Stimulated activated memory B cell treated with anti-CD40 and anti-IgM and Interleukin-4, amounts not matched to agents 10 μg/mL and 1 μg/mL and 100 μg/mL, for 72 hours (primary cell): ENCODE measurements around the gene TBC1D2B.

Experiments
- ATAC-seq: fragments of 150-1000 bp; cut with Tn5 transposase; 2 replicates; pipeline ENCODE4 v1.10.0; 2021
- H3K27ac Mint-ChIP-seq: one replicate; pipeline ENCODE4 v1.8.0; 2022; ENCODE audit warnings: mild to moderate bottlenecking, mixed read lengths
- H3K27me3 Mint-ChIP-seq: one replicate; pipeline ENCODE4 v1.8.0; 2022; ENCODE audit warnings: mixed read lengths
- H3K36me3 Mint-ChIP-seq: one replicate; pipeline ENCODE4 v1.8.0; 2022; ENCODE audit warnings: mixed read lengths
- H3K4me1 Mint-ChIP-seq: one replicate; pipeline ENCODE4 v1.8.0; 2022; ENCODE audit warnings: mixed read lengths
- H3K4me3 Mint-ChIP-seq: one replicate; pipeline ENCODE4 v1.8.0; 2022; ENCODE audit warnings: mild to moderate bottlenecking, moderate library complexity, mixed read lengths
- H3K9me3 Mint-ChIP-seq: one replicate; pipeline ENCODE4 v1.8.0; 2022; ENCODE audit warnings: mixed read lengths

TBC1D2B gene

DNA sequence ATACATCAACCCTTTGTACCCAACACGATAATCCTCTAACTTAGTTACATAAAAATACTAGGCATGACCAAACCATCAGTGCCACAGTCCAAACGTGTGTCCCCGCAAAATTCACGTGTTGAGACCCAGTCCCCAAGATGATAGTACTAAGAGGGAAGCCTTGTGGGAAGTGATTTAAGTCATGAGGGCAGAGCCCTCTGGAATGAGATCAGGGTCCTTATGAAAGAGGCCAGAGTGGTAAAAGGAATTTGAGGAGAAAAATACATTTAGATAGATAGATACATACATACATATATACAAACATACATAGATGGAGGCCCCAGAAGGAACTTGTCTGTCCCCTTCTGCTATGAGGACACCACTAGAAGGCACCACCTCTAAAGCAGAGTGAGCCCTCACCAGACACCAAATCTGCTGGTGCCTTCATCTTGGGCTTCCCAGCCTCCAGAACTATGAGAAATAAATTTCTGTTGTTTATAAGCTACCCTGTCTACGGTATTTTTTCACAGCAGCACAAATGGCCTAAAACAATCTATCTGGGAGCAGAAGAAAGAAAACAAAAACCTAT is 8.0 kb downstream of the TBC1D2B start:
- H3K4me1 Mint-ChIP-seq: peaks cover 7% of the 10 kb centered on the region
- no peaks in the 10 kb centered on the region for H3K36me3 Mint-ChIP-seq
- no peak overlapping the region for H3K4me3 Mint-ChIP-seq

GRCh38 chr15:78069052-78069414 is 8.5 kb downstream of the TBC1D2B start:
- Mint-ChIP-seq H3K27ac (peak overlapping the region; percentile 43), H3K4me1 (peaks cover 7% of the 10 kb centered on the region)

More for the DNA sequence above, 8.0 kb downstream of the TBC1D2B start:
- ATAC-seq: no peak
- Mint-ChIP-seq H3K27me3 (no peaks in the 10 kb centered on the region), H3K9me3 (no peaks in the 10 kb centered on the region), H3K27ac (peak overlapping the region; percentile 43)

GRCh38 chr15:78067328-78068228 is 9.9 kb downstream of the TBC1D2B start:
- Mint-ChIP-seq H3K27me3 (no peaks in the 10 kb centered on the region), H3K4me1 (peaks cover under 1% of the 10 kb centered on the region), H3K27ac (no peak overlapping the region), H3K36me3 (no peaks in the 10 kb centered on the region), H3K4me3 (no peak overlapping the region), H3K9me3 (no peaks in the 10 kb centered on the region)
- no peak for ATAC-seq

More at GRCh38 chr15:78069052-78069414, 8.5 kb downstream of the TBC1D2B start:
- no peaks in the 10 kb centered on the region for H3K27me3 Mint-ChIP-seq
- H3K4me3 Mint-ChIP-seq: peak overlapping the region; percentile 30
- H3K36me3 Mint-ChIP-seq: no peaks in the 10 kb centered on the region
- ATAC-seq: peak; percentile 52
- H3K9me3 Mint-ChIP-seq: no peaks in the 10 kb centered on the region

DNA sequence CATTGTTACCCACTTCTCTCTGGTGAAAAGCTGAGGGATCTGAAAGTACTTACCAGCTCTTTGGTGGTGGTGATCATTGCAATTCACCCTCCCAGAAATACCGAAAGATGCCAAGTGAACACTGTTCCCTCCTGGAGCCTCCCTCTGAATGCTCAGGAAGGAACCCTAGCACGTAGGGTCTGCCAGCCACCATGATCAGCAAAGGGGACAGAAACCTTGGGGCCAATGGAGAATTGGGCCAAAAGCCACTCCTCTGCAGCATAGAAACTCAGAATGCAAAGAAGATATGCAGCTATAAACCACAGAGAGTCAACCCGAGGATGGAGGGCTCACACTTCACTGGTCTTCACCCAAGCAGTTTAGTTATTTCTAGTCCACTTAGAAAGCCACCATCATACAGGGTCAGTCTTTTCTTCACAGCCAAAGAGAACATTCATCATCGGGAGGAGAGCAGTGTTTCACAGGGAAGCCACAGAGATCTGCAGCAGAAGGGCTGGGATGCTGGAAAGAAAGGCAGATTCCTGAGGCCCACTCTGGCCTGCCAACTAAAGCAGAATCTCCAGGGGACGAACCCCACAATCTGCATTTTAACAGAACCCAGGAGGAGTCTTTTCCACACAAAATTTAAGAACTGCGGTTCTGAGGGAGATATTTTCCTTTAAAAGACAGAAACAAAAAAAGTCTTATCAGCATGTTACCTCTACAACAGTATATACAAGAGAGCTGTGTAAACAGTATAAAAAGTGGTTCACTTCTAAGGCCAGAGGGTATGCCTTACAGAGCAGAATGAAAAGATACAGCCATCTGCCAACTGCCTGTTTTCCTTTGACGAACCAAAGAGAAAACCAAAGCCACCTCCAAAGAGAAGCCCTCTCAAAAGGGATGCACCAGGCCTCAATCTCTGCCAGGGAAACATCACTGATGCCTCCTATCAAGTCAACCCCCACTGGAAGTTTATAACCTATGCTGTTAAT is 11.3 kb downstream of the TBC1D2B start:
- Mint-ChIP-seq H3K36me3 (no peaks in the 10 kb centered on the region), H3K9me3 (no peaks in the 10 kb centered on the region), H3K4me1 (peaks cover 5% of the 10 kb centered on the region), H3K27ac (no peak overlapping the region), H3K27me3 (no peaks in the 10 kb centered on the region), H3K4me3 (no peak overlapping the region)
- ATAC-seq: peak; percentile 86

- H3K27ac Mint-ChIP-seq: no peak overlapping the region
- H3K4me1 Mint-ChIP-seq: peaks cover 5% of the 10 kb centered on the region
- no peaks in the 10 kb centered on the region for H3K9me3 Mint-ChIP-seq
- H3K36me3 Mint-ChIP-seq: no peaks in the 10 kb centered on the region
- H3K4me3 Mint-ChIP-seq: no peak overlapping the region
- no peak for ATAC-seq
- no peaks in the 10 kb centered on the region for H3K27me3 Mint-ChIP-seq
Observed at GRCh38 chr15:78065284-78065872, 12.1 kb downstream of the TBC1D2B start.

GRCh38 chr15:78064544-78064943 is 13.0 kb downstream of the TBC1D2B start:
- Mint-ChIP-seq H3K27me3 (no peaks in the 10 kb centered on the region), H3K4me1 (peaks cover 8% of the 10 kb centered on the region), H3K4me3 (no peak overlapping the region), H3K27ac (no peak overlapping the region), H3K36me3 (no peaks in the 10 kb centered on the region), H3K9me3 (no peaks in the 10 kb centered on the region)
- no peak for ATAC-seq

- ATAC-seq: no peak
- H3K4me1 Mint-ChIP-seq: peaks cover 13% of the 10 kb centered on the region
- no peaks in the 10 kb centered on the region for H3K9me3 Mint-ChIP-seq
- no peaks in the 10 kb centered on the region for H3K36me3 Mint-ChIP-seq
- no peaks in the 10 kb centered on the region for H3K27me3 Mint-ChIP-seq
- H3K4me3 Mint-ChIP-seq: no peak overlapping the region
- H3K27ac Mint-ChIP-seq: no peak overlapping the region
Observed at GRCh38 chr15:78063970-78064385, 13.5 kb downstream of the TBC1D2B start.

- no peak overlapping the region for H3K27ac Mint-ChIP-seq
- peaks cover 17% of the 10 kb centered on the region for H3K4me1 Mint-ChIP-seq
- H3K9me3 Mint-ChIP-seq: no peaks in the 10 kb centered on the region
- no peaks in the 10 kb centered on the region for H3K27me3 Mint-ChIP-seq
- no peak overlapping the region for H3K4me3 Mint-ChIP-seq
- H3K36me3 Mint-ChIP-seq: no peaks in the 10 kb centered on the region
- ATAC-seq: no peak
Observed at GRCh38 chr15:78063217-78063616, 14.3 kb downstream of the TBC1D2B start.

DNA sequence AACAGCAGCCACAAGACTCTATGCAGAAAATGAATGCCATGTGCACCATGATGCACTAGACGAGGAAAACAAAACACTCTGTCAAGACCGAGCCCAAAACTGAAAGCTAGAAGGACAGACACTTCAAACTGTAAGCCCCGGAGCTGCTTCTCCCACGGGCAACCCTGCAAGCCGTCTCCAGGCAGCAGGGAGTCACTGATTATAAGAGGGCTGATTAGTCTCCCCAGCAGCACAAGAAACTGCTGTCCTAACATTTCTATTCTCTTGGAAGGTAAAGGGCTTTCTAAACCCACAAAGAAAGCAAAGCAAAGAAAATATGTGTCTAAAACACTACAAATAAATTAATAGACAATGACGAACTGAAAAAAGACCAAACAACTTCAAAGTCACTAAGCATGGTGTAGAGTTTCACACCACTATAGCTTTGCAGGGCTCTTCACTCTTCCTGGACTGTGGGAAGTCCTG is 15.5 kb downstream of the TBC1D2B start:
- no peak for ATAC-seq
- Mint-ChIP-seq H3K27ac (no peak overlapping the region), H3K9me3 (no peaks in the 10 kb centered on the region), H3K4me3 (no peak overlapping the region), H3K4me1 (peaks cover 19% of the 10 kb centered on the region), H3K27me3 (no peaks in the 10 kb centered on the region), H3K36me3 (no peaks in the 10 kb centered on the region)

DNA sequence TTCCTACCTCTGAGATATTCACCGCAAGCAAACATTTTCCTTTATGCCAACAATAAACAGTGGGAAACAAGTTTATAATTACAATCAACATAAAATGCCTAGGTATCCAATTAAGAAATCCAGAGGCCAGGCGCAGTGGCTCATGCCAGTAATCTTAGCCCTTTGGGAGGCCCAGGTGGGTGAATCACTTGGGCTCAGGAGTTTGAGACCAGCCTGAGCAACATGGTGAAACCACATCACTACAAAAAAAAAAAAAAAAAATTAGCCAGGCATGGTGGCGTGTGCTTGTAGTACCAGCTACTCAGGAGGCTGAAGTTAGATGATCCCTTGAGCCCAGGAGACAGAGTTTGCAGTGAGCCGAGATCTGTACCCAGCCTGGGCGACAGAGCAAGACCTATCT is 17.3 kb downstream of the TBC1D2B start:
- H3K36me3 Mint-ChIP-seq: no peaks in the 10 kb centered on the region
- H3K27ac Mint-ChIP-seq: no peak overlapping the region
- ATAC-seq: no peak
- H3K4me3 Mint-ChIP-seq: no peak overlapping the region
- peaks cover 35% of the 10 kb centered on the region for H3K4me1 Mint-ChIP-seq
- no peaks in the 10 kb centered on the region for H3K9me3 Mint-ChIP-seq
- no peaks in the 10 kb centered on the region for H3K27me3 Mint-ChIP-seq

GRCh38 chr15:78059110-78059839 is 18.2 kb downstream of the TBC1D2B start:
- Mint-ChIP-seq H3K9me3 (no peaks in the 10 kb centered on the region), H3K4me3 (no peak overlapping the region), H3K36me3 (no peaks in the 10 kb centered on the region), H3K27me3 (no peaks in the 10 kb centered on the region), H3K27ac (no peak overlapping the region), H3K4me1 (peaks cover 35% of the 10 kb centered on the region)
- ATAC-seq: no peak

DNA sequence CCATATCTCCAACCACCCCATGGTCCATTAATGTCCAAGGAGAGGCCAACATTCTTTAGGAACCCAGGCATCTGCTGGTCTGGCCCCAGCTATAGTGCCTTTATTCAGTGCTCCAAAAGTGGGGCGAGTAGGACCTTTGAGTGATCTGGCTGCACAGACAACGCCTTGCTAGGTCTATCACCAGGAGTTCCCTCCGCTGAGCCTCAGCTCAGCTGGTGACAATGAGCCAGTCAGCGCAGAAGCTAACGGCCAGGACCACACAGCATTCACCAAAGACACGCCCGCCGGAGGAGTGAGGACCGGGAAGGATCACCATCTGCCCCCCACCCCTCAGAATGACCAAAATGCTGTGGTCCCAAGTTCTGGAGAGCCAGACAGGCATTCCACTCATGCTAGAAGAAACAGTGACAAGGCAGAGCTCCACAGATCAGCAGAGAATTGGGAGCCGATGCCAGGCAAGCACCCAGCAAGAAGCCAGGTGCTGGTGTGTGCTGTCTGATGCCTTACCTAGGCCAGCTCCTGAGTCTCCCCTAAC is 19.0 kb downstream of the TBC1D2B start:
- peaks cover 35% of the 10 kb centered on the region for H3K4me1 Mint-ChIP-seq
- H3K36me3 Mint-ChIP-seq: no peaks in the 10 kb centered on the region
- no peak overlapping the region for H3K27ac Mint-ChIP-seq
- H3K9me3 Mint-ChIP-seq: no peaks in the 10 kb centered on the region
- H3K4me3 Mint-ChIP-seq: no peak overlapping the region
- ATAC-seq: no peak
- H3K27me3 Mint-ChIP-seq: no peaks in the 10 kb centered on the region

DNA sequence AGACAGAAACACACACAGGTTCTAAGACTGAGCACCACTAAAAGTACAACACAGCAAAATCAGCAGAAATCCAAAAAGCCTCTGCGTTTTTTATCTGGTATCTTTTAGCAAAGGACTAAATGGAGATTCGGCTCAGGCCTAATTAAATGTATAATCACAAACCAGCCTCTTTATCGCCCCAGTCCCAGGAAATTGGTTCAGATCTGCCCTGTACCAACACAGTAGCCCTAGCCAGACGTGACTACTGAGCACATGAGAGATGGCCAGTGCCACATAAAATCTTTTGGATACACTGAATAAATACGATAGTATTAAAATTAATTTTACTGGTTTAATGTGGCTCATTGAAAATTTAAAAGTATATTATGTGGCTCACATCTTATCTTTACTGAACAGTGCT is 19.7 kb downstream of the TBC1D2B start:
- H3K4me1 Mint-ChIP-seq: peaks cover 35% of the 10 kb centered on the region
- no peak overlapping the region for H3K4me3 Mint-ChIP-seq
- peaks cover 2% of the 10 kb centered on the region for H3K36me3 Mint-ChIP-seq
- no peak for ATAC-seq
- no peak overlapping the region for H3K27ac Mint-ChIP-seq
- H3K27me3 Mint-ChIP-seq: no peaks in the 10 kb centered on the region
- no peaks in the 10 kb centered on the region for H3K9me3 Mint-ChIP-seq

DNA sequence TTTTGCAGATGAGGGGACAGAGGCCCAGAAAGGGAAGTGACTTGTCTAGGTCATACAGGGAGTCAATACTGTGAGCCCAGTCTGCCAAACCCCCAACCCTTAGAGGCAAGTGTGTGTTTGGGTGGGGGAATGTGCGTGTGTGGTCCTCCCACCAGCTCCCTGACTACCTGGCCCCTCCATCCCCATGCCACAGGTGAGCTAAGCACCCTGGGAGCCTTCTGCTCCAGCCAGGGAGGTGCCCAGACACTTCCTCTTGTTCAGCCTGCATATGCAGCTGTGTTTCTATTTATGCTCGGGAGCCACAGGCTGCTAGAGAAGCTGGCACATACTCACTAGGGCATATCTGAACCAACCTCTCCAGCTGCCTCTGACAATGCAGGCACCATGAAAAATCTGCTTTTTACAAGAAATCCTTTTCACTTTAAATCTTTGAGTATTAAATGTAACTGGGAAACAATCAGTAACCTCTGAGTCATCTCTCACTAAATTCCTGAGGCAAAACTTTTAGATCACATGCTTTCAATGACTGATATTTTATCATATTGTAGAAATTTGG is 20.7 kb downstream of the TBC1D2B start:
- Mint-ChIP-seq H3K4me1 (peaks cover 37% of the 10 kb centered on the region), H3K27me3 (no peaks in the 10 kb centered on the region), H3K36me3 (peaks cover 12% of the 10 kb centered on the region), H3K27ac (peak overlapping the region; percentile 50), H3K4me3 (no peak overlapping the region), H3K9me3 (no peaks in the 10 kb centered on the region)
- peak; percentile 87 for ATAC-seq
